ENCODE results near the gene BRWD1.

- TF ChIP-seq POLR2A (IDR thresholded peaks at IDR 0.05), result no peak
- no peak for TF ChIP-seq POLR2AphosphoS5 (IDR thresholded peaks at IDR 0.05)
- no peak for TF ChIP-seq CTCF (IDR thresholded peaks at IDR 0.05)
Measured at GRCh38 chr21:39216290-39216689, 97.1 kb downstream of the BRWD1 start.
